OCI-LY1 (cell line): Measurements from ENCODE around the gene SYK.
A peak's percentile ranks its signal among the peaks of the same experiment; 100 is the strongest.

Source experiments
- H2AFZ ChIP-seq: fragments of 200-600 bp; sonication (generic), shearing (Covaris generic); 2 replicates; pipeline ENCODE4 v1.6.0; 2014; ENCODE audit warnings: antibody characterized with exemption, mild to moderate bottlenecking, low read length
- H3F3A ChIP-seq: fragments of 200-600 bp; sonication (generic), shearing (Covaris generic); 2 replicates; pipeline ENCODE4 v1.6.0; 2014; ENCODE audit warnings: mild to moderate bottlenecking, antibody characterized with exemption, low read length, moderate library complexity; ENCODE audit not compliant: insufficient read depth
- H3K27ac ChIP-seq: fragments of 200-600 bp; sonication (generic); 2 replicates; pipeline ENCODE4 v1.5.1; 2014; ENCODE audit warnings: low read length, mixed run types, mild to moderate bottlenecking, low read depth; ENCODE audit not compliant: poor library complexity, severe bottlenecking
- H3K27me3 ChIP-seq: fragments of 200-600 bp; sonication (generic); 2 replicates; pipeline ENCODE4 v1.6.0; 2014; ENCODE audit warnings: antibody characterized with exemption, mild to moderate bottlenecking, low read length, moderate library complexity; ENCODE audit not compliant: insufficient read depth
- H3K36me3 ChIP-seq: fragments of 200-600 bp; sonication (generic); 2 replicates; pipeline ENCODE4 v1.6.1; 2014; ENCODE audit warnings: mild to moderate bottlenecking, antibody characterized with exemption, low read length, moderate library complexity, mixed read lengths; ENCODE audit not compliant: insufficient read depth
- H3K4me1 ChIP-seq: fragments of 200-600 bp; sonication (generic); 2 replicates; pipeline ENCODE4 v1.5.1; 2014; ENCODE audit warnings: mild to moderate bottlenecking, low read length, moderate library complexity; ENCODE audit not compliant: insufficient read depth, severe bottlenecking
- H3K4me2 ChIP-seq: fragments of 200-600 bp; sonication (generic), shearing (Covaris generic); 2 replicates; pipeline ENCODE4 v1.6.1; 2014; ENCODE audit warnings: low read length
- H3K4me3 ChIP-seq: fragments of 200-600 bp; sonication (generic); 2 replicates; pipeline ENCODE4 v1.5.1; 2014; ENCODE audit warnings: low read length, low read depth, mild to moderate bottlenecking, mixed read lengths; ENCODE audit not compliant: poor library complexity, severe bottlenecking
- H3K79me2 ChIP-seq: fragments of 200-600 bp; shearing (Covaris generic); 2 replicates; pipeline ENCODE4 v1.6.1; 2016; ENCODE audit warnings: mixed run types, low read length, mixed read lengths; ENCODE audit not compliant: insufficient read depth
- H3K9ac ChIP-seq: fragments of 200-600 bp; sonication (generic), shearing (Covaris generic); 2 replicates; pipeline ENCODE4 v1.6.1; 2014; ENCODE audit warnings: mild to moderate bottlenecking, low read length, mixed read lengths
- H3K9me2 ChIP-seq: fragments of 200-600 bp; sonication (generic), shearing (Covaris generic); 2 replicates; pipeline ENCODE4 v1.6.1; 2014; ENCODE audit warnings: low read depth, mild to moderate bottlenecking, low read length, mixed read lengths
- H3K9me3 ChIP-seq: fragments of 200-600 bp; shearing (Covaris generic); 2 replicates; pipeline ENCODE4 v1.6.1; 2014; ENCODE audit warnings: low read length, mixed read lengths
- H4K20me1 ChIP-seq: fragments of 200-600 bp; sonication (generic), shearing (Covaris generic); 2 replicates; pipeline ENCODE4 v1.6.0; 2016; ENCODE audit warnings: mild to moderate bottlenecking, low read length; ENCODE audit not compliant: insufficient read depth
- CTCF ChIP-seq: fragments of 200-600 bp; sonication (generic), shearing (Covaris generic); IDR thresholded peaks from 2 replicates; pipeline ENCODE4 v1.5.1; 2017; ENCODE audit warnings: mild to moderate bottlenecking, antibody characterized with exemption, low read length, moderate library complexity, mixed read lengths
- EZH2 ChIP-seq: fragments of 200-600 bp; sonication (generic), shearing (Covaris generic); IDR thresholded peaks from 2 replicates; pipeline ENCODE4 v1.8.0; 2017; ENCODE audit warnings: borderline replicate concordance, mixed run types, mild to moderate bottlenecking, antibody characterized with exemption, low read length, moderate library complexity, mixed read lengths

The SYK gene

GRCh38 chr9:90842176-90842777 lies 40.7 kb downstream of the SYK start:
- no peaks in the 10 kb centered on the region for H3K27me3 ChIP-seq
- peaks cover 93% of the 10 kb centered on the region for H3K36me3 ChIP-seq
- H3F3A ChIP-seq, result no peaks in the 10 kb centered on the region
- H3K9me2 ChIP-seq, result no peaks in the 10 kb centered on the region
- no peak overlapping the region for H3K9ac ChIP-seq
- no peak overlapping the region for H2AFZ ChIP-seq
- H4K20me1 ChIP-seq, result no peaks in the 10 kb centered on the region
- H3K79me2 ChIP-seq, result peaks cover 51% of the 10 kb centered on the region
- no peak overlapping the region for H3K27ac ChIP-seq
- H3K4me3 ChIP-seq, result no peak overlapping the region
- H3K4me1 ChIP-seq, result peaks cover 34% of the 10 kb centered on the region
- TF ChIP-seq CTCF (no peak), EZH2 (no peak)
- no peaks in the 10 kb centered on the region for H3K9me3 ChIP-seq
- H3K4me2 ChIP-seq, result no peak overlapping the region; the same call in 1 of the 2 replicates

GRCh38 chr9:90842996-90843395 lies 41.4 kb downstream of the SYK start:
- no peaks in the 10 kb centered on the region for H3K27me3 ChIP-seq
- no peak overlapping the region for H3K4me2 ChIP-seq
- no peak overlapping the region for H2AFZ ChIP-seq
- H3K4me1 ChIP-seq, result peaks cover 27% of the 10 kb centered on the region
- peaks cover 45% of the 10 kb centered on the region for H3K79me2 ChIP-seq
- H3F3A ChIP-seq, result no peaks in the 10 kb centered on the region
- no peak overlapping the region for H3K4me3 ChIP-seq
- TF ChIP-seq CTCF (no peak), EZH2 (no peak)
- H3K36me3 ChIP-seq, result peaks cover 93% of the 10 kb centered on the region
- H4K20me1 ChIP-seq, result no peaks in the 10 kb centered on the region
- no peaks in the 10 kb centered on the region for H3K9me2 ChIP-seq
- peak overlapping the region; percentile 45 for H3K27ac ChIP-seq
- no peaks in the 10 kb centered on the region for H3K9me3 ChIP-seq
- no peak overlapping the region for H3K9ac ChIP-seq

GRCh38 chr9:90843525-90843924 lies 41.9 kb downstream of the SYK start:
- H3K36me3 ChIP-seq, result peaks cover 93% of the 10 kb centered on the region
- H3K27ac ChIP-seq, result peak overlapping the region; percentile 45
- no peak overlapping the region for H3K4me3 ChIP-seq
- no peaks in the 10 kb centered on the region for H3K9me2 ChIP-seq
- H3K9ac ChIP-seq, result no peak overlapping the region
- peaks cover 39% of the 10 kb centered on the region for H3K79me2 ChIP-seq
- TF ChIP-seq EZH2 (no peak), CTCF (no peak)
- H3K4me1 ChIP-seq, result peaks cover 21% of the 10 kb centered on the region
- no peaks in the 10 kb centered on the region for H4K20me1 ChIP-seq
- H3K27me3 ChIP-seq, result no peaks in the 10 kb centered on the region
- H3K9me3 ChIP-seq, result no peaks in the 10 kb centered on the region
- H3K4me2 ChIP-seq, result no peak overlapping the region
- H2AFZ ChIP-seq, result no peak overlapping the region
- H3F3A ChIP-seq, result no peaks in the 10 kb centered on the region
